ENCODE measurements around the gene PIEZO2. TPM values are rescaled to one million over a fixed set of nuclear protein-coding genes. Genes with fewer than 3 reads are reported as not detected.

Gene PIEZO2
- total RNA-seq, 2 experiments from 2014 or later, result not detected

DNA sequence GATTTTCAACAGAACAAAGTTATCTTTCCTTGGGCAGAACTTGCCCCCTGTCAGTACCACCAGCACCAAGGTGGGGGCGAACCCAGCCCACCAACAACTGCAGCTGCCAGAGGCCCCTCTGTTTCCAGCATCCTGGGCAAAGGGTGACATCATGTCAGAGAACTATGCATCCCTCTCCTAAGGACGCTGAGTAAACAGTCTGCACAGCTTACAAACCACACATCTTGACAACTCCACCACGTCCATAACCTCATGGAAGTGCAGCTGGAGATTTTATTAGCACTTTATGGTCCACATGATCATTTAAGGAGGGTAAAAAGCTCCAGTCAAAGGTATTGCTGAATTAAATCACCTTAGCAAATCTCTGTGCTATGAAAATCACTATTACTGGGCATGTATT is 40.4 kb downstream of the PIEZO2 start:
- Mint-ChIP-seq H3K36me3 (ENCODE audit: low read depth) (no peaks in the 10 kb centered on the region), H3K9me3 (ENCODE audit: low read depth) (no peaks in the 10 kb centered on the region), H3K4me3 (no peak overlapping the region), H3K4me1 (no peaks in the 10 kb centered on the region), H3K27ac (no peak overlapping the region), H3K27me3 (no peaks in the 10 kb centered on the region)
- ChIA-PET POLR2A (no interaction called here), CTCF (no interaction called here)
- no peak for ATAC-seq
- DNase-seq, result no peak
- intact Hi-C loops (cut with DNase I, micrococcal nuclease), result no loop called here

DNA sequence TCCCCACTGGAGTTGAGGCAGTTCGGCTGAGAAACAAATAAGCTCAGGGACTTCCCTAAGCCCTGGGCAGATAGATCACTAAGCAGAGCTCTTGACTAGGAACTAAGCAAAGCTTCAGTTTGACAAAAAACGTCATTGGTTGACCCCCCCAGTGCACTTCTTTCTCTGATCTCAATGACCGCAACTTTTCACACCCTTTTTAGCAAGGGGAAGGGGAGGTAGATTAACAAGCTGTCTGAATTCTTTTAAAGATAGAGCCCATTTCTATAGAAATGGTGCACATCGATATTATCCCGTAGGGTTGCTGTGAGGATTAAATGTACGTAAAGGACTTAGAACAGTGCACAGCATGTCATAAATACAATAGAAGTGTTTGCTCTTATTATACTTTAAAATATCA is 42.5 kb downstream of the PIEZO2 start:
- ChIA-PET CTCF (no interaction called here), POLR2A (no interaction called here)
- no peaks in the 10 kb centered on the region for H3K36me3 Mint-ChIP-seq (ENCODE audit: low read depth)
- no peaks in the 10 kb centered on the region for H3K27me3 Mint-ChIP-seq
- intact Hi-C loops (cut with DNase I, micrococcal nuclease), result no loop called here
- no peak overlapping the region for H3K4me3 Mint-ChIP-seq
- no peaks in the 10 kb centered on the region for H3K4me1 Mint-ChIP-seq
- no peak overlapping the region for H3K27ac Mint-ChIP-seq
- ATAC-seq (no peak), DNase-seq (no peak)
- no peaks in the 10 kb centered on the region for H3K9me3 Mint-ChIP-seq (ENCODE audit: low read depth)

DNA sequence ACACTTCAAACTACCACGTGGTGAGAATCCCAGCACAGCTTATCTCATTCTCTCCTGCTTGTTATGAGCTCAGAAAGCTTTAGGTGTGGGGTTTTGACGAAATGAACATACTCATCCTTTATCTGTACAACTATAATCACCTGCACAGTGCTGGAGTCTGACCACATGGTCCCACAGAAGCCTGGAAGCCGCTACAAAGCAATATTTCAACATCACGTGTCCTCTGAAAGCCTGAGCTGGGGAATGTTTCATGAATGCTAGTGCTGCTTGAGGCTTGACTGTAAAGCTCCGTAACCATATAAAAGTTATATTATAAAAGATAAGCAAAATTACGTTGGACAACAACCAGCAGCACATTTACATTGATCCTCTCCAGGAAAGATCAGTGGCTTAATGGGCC is 43.9 kb downstream of the PIEZO2 start:
- no peak overlapping the region for H3K27ac Mint-ChIP-seq
- H3K9me3 Mint-ChIP-seq (ENCODE audit: low read depth), result no peaks in the 10 kb centered on the region
- CTCF ChIA-PET, result no interaction called here
- H3K36me3 Mint-ChIP-seq (ENCODE audit: low read depth), result no peaks in the 10 kb centered on the region
- ATAC-seq (no peak), DNase-seq (no peak)
- H3K4me3 Mint-ChIP-seq, result no peak overlapping the region
- no peaks in the 10 kb centered on the region for H3K4me1 Mint-ChIP-seq
- no peaks in the 10 kb centered on the region for H3K27me3 Mint-ChIP-seq
- intact Hi-C loops (cut with DNase I, micrococcal nuclease), result no loop called here
- POLR2A ChIA-PET, result no interaction called here

DNA sequence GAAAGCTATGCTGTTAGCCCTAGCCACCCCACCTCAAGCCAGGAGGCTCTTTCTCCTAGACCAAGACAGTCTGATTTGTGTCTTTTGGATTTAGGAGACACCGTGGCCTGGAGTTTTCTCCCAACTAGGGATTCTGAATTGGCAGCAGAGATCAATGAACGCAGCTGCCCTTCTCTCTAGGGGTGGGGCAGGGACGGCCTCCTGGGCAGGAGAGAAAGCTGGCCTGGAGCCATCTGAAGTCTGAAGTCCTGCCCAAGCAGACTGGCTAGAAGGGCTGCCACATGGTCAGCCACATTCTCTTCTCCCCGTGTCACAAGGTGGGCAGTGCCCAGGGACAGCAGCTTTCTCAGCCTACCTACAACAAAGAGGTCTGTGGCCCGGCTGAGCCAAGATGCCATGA is 45.1 kb downstream of the PIEZO2 start:
- POLR2A ChIA-PET, result no interaction called here
- DNase-seq (no peak), ATAC-seq (no peak)
- CTCF ChIA-PET, result no interaction called here
- Mint-ChIP-seq H3K4me1 (no peaks in the 10 kb centered on the region), H3K27ac (no peak overlapping the region), H3K4me3 (no peak overlapping the region), H3K27me3 (no peaks in the 10 kb centered on the region), H3K9me3 (ENCODE audit: low read depth) (no peaks in the 10 kb centered on the region), H3K36me3 (ENCODE audit: low read depth) (no peaks in the 10 kb centered on the region)
- intact Hi-C loops (cut with DNase I, micrococcal nuclease), result no loop called here

DNA sequence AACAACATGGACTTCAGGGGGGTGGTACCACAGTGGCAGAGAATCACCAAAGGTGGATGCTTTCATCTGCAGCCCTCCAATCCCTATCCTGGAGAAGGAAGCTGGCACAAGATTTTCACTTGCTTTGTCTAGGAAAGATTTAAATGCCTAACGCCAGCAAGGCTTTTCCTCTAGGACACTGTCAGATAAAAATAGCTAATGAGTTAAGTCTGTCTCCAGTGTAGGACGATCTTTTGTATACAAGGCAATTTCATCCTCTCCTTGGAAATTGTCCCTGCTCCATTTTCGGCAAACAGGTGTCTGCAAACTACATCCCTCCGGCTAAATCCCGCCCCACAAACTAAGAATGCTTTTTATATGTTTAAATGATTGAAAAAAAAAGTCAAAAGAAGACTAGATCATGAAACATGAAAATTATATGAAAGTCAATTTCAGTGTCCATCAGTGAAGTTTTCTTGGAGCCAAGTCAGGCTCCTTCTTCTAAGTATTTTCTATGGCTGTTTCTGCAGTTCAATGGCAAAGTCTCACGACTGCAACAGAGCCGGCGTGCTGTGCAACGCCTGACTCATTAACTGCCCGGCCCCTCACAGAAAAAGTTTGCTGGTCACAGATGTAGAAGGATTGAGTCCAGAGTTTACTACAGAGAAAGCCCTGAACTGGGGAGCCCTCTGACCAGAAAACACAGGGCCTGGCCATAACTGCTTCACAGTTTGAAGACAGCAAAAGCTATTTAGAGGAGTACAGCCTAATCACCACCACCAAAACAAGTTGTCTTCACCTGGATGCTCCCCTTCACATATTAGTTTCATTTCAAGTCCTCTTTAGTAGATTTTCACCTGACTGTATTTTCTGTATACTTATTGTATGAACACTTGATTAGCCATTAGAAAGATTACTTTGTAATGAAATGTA is 52.3 kb downstream of the PIEZO2 start:
- ChIA-PET POLR2A (no interaction called here), CTCF (no interaction called here)
- no peaks in the 10 kb centered on the region for H3K4me1 Mint-ChIP-seq
- H3K4me3 Mint-ChIP-seq, result no peak overlapping the region
- H3K9me3 Mint-ChIP-seq (ENCODE audit: low read depth), result no peaks in the 10 kb centered on the region
- intact Hi-C loops (cut with DNase I, micrococcal nuclease), result no loop called here
- no peaks in the 10 kb centered on the region for H3K27me3 Mint-ChIP-seq
- DNase-seq, result no peak
- no peaks in the 10 kb centered on the region for H3K36me3 Mint-ChIP-seq (ENCODE audit: low read depth)
- no peak for ATAC-seq
- no peak overlapping the region for H3K27ac Mint-ChIP-seq

DNA sequence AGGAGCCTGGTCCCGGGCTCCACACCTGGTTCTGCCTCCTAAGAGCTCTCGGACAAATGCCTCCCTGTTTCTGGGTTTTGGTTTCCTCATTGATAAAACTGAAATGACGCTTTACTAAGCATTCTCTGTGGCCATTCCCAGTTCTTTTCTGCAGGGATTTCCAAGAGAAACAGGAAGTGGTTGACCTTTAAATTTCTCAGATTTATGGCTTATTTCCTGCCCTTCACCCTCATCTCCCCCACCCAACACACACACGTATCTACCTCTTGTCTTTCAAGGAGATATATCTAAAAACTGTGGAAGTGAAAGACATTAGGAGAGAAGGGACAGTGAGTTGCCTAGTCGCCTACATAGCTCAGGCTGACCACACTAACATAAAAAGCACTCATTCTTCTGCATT is 53.0 kb downstream of the PIEZO2 start:
- H3K27ac Mint-ChIP-seq, result no peak overlapping the region
- no peaks in the 10 kb centered on the region for H3K36me3 Mint-ChIP-seq (ENCODE audit: low read depth)
- no peaks in the 10 kb centered on the region for H3K9me3 Mint-ChIP-seq (ENCODE audit: low read depth)
- ChIA-PET CTCF (no interaction called here), POLR2A (no interaction called here)
- H3K4me3 Mint-ChIP-seq, result no peak overlapping the region
- H3K27me3 Mint-ChIP-seq, result no peaks in the 10 kb centered on the region
- no peak for ATAC-seq
- H3K4me1 Mint-ChIP-seq, result no peaks in the 10 kb centered on the region
- intact Hi-C loops (cut with DNase I, micrococcal nuclease), result no loop called here
- DNase-seq, result no peak

DNA sequence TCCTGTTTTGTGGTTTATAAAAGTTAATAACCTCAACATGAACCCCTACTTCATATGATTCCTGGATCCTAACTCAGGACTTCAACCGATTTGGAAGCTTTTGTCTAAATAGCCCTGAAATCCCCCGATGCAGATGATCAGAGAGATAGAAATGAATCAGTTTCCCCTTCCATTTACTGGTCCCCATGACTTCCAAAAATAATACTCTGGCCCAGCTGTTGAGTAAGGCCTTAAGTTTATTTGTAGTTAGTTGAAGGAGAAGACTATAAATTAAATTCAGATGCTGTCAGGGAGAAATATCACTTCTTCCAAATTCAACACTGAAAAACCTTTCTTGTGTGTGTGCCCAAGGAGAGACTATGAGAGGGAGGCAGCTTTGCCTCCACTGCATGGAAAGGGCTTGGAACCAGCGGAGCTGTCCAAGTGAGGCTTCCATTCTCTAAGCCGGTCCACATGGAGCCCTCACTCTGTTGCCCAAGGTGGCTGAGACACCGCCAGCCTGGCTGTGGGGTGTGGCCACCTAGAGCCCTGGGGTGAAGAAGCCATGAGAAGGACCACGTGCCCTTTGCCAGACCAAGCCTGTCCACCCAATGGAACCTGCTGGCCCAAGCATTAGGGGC is 53.6 kb downstream of the PIEZO2 start:
- intact Hi-C loops (cut with DNase I, micrococcal nuclease), result no loop called here
- ChIA-PET CTCF (no interaction called here), POLR2A (interaction anchor here (0.7 kb wide), 1 partner anchor 1698 kb away, joined by 4 read pairs; no protein-coding TSS in a partner anchor)
- no peak overlapping the region for H3K4me3 Mint-ChIP-seq
- no peak overlapping the region for H3K27ac Mint-ChIP-seq
- no peaks in the 10 kb centered on the region for H3K36me3 Mint-ChIP-seq (ENCODE audit: low read depth)
- ATAC-seq (no peak), DNase-seq (no peak)
- no peaks in the 10 kb centered on the region for H3K4me1 Mint-ChIP-seq
- no peaks in the 10 kb centered on the region for H3K27me3 Mint-ChIP-seq
- no peaks in the 10 kb centered on the region for H3K9me3 Mint-ChIP-seq (ENCODE audit: low read depth)

DNA sequence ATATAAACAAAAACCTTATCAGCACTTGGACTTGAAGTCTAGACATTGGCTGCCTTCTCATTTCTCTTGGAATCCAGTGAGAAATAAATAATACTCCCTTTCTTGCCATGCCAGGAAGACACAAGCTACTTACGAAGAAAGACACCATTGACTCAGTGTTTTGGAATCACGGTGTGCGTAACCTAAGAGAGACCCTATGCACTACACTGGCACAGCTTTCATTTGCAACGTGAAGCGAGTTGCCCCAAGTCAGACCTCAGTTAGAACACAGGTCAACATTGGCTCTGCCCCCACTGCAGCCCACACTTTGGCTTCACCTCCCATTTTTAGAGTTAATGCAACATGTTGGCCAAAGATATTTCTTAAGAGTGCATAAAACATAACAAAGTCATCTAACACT is 54.2 kb downstream of the PIEZO2 start:
- no peak for ATAC-seq
- no peaks in the 10 kb centered on the region for H3K36me3 Mint-ChIP-seq (ENCODE audit: low read depth)
- no peak overlapping the region for H3K27ac Mint-ChIP-seq
- intact Hi-C loops (cut with DNase I, micrococcal nuclease), result no loop called here
- no peak overlapping the region for H3K4me3 Mint-ChIP-seq
- H3K27me3 Mint-ChIP-seq, result no peaks in the 10 kb centered on the region
- no peaks in the 10 kb centered on the region for H3K4me1 Mint-ChIP-seq
- ChIA-PET CTCF (no interaction called here), POLR2A (interaction anchor here (0.7 kb wide), 1 partner anchor 1699 kb away, joined by 4 read pairs; no protein-coding TSS in a partner anchor)
- no peaks in the 10 kb centered on the region for H3K9me3 Mint-ChIP-seq (ENCODE audit: low read depth)
- no peak for DNase-seq

DNA sequence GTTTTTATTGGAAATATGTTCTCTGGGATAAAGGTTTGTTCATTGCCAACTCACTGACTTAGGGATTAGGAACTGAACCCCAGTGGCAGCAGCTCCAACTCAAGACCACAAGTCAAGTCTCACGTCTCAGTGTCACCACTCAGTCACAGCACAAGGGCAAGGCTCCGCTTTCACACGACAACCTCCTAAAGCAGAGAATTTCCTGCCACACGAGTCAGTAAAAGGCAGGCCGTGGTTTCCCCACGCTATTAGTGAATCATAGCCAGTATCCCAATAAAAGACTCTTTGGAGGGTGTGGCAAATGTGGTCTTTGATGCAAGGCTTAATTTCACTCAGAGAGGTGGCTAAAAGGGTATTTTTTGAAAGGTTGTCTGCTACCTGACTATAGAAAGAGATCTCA is 57.6 kb downstream of the PIEZO2 start:
- ChIA-PET POLR2A (no interaction called here), CTCF (no interaction called here)
- intact Hi-C loops (cut with DNase I, micrococcal nuclease), result no loop called here
- Mint-ChIP-seq H3K9me3 (ENCODE audit: low read depth) (no peaks in the 10 kb centered on the region), H3K27me3 (peaks cover 6% of the 10 kb centered on the region), H3K4me3 (no peak overlapping the region), H3K36me3 (ENCODE audit: low read depth) (no peaks in the 10 kb centered on the region), H3K27ac (no peak overlapping the region), H3K4me1 (no peaks in the 10 kb centered on the region)
- no peak for DNase-seq
- ATAC-seq, result no peak

DNA sequence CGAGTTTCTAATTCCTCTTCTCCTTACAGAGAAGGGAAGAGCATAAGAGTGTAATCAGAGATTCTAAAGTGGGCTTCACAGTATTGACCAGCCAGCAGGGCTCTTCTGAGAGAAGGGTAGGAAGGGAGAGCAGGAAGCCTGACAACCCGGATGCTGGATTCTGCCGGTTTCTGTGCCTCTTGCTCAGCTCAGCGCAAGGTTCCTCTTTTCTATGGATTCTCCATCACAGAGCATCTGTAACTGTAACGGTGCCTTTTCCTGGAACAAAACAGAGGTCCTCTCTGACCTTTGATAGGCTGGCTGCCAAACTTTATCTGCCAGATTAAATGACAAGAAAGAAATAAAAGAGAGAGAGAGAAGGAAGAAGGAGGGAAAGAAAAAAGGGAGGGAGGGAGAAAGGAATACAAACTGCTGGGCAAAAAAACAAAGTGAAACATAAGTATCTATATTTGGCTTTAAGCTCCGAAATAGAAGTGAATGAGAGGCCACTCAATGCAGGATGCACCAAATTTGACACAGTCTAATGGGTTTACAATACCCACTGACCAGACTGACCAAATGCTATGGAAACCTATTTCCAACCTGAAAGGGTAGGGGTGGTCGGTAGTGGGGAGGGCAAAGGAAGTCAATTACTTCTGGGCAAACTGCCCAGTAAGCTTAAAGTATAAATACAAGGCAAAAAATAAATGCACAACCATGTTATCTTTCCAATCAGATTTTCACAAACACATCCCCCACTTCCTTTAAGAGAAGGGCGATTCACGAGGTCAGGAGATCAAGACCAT is 59.2 kb downstream of the PIEZO2 start:
- Mint-ChIP-seq H3K4me3 (no peak overlapping the region), H3K36me3 (ENCODE audit: low read depth) (no peaks in the 10 kb centered on the region), H3K27ac (no peak overlapping the region), H3K4me1 (no peaks in the 10 kb centered on the region), H3K9me3 (ENCODE audit: low read depth) (no peaks in the 10 kb centered on the region), H3K27me3 (peaks cover 6% of the 10 kb centered on the region)
- POLR2A ChIA-PET, result no interaction called here
- ATAC-seq (no peak), DNase-seq (no peak)
- intact Hi-C loops (cut with DNase I, micrococcal nuclease), result no loop called here
- CTCF ChIA-PET, result no interaction called here

DNA sequence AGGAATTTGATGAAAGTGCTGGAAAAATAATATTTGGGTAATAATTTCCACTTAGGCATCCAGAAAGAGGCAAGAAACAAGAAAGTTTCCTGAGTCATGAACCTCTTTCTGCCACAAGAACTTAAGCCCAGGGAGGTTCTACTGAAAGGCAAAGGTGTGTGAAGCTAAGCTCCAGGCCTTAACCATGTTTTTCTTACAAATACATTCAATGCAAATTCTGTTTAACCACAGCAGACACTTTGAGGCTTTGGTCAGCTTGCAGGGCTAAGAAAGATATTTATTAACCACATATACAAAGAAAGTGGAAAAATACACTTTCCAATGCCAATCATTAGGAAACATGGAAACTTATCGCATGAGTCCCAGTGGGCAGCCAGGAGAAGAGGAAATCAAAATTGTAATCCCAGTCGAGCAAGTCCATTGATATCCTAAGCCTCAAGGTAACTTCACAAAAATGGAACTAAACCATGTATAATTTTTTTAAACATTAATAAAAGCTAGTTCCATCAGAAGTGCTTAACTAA is 68.3 kb downstream of the PIEZO2 start:
- CTCF ChIA-PET, result no interaction called here
- intact Hi-C loops (cut with DNase I, micrococcal nuclease), result no loop called here
- no peaks in the 10 kb centered on the region for H3K9me3 Mint-ChIP-seq (ENCODE audit: low read depth)
- no peak overlapping the region for H3K4me3 Mint-ChIP-seq
- H3K27me3 Mint-ChIP-seq, result no peaks in the 10 kb centered on the region
- no peak for ATAC-seq
- no peaks in the 10 kb centered on the region for H3K36me3 Mint-ChIP-seq (ENCODE audit: low read depth)
- no peaks in the 10 kb centered on the region for H3K4me1 Mint-ChIP-seq
- H3K27ac Mint-ChIP-seq, result no peak overlapping the region
- POLR2A ChIA-PET, result no interaction called here
- DNase-seq, result no peak

DNA sequence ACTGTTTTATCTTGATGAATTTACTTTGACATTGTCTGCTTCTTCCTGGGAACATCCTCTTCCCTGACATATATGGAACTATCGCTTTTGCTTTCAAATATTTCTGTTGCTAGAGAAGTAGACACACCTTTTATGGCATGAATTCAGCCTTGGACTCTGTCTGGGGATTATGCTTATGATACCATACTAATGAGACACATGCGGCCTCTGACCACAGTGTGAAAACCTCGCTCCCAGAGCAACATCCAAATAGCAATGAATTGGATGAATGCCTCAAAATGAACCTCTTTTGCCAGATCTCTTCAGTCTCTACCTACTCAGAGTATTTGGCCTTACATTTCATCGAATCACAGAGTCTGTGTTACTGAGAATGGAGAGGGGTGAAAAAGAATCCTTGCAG is 70.9 kb downstream of the PIEZO2 start:
- Mint-ChIP-seq H3K27ac (no peak overlapping the region), H3K9me3 (ENCODE audit: low read depth) (no peaks in the 10 kb centered on the region), H3K27me3 (no peaks in the 10 kb centered on the region), H3K4me3 (no peak overlapping the region), H3K36me3 (ENCODE audit: low read depth) (no peaks in the 10 kb centered on the region), H3K4me1 (no peaks in the 10 kb centered on the region)
- ChIA-PET CTCF (no interaction called here), POLR2A (no interaction called here)
- ATAC-seq (no peak), DNase-seq (no peak)
- intact Hi-C loops (cut with DNase I, micrococcal nuclease), result no loop called here

Data from activated CD4-positive, alpha-beta T cell treated with anti-CD3 and anti-CD28 coated beads for 36 hours (primary cell).